ENCODE results near the gene FCN3.

FCN3 gene

GRCh38 chr1:27336756-27337155 lies 37.9 kb downstream of the FCN3 start:
- DNase-seq = no peak

- DNase-seq = no peak
Observed at GRCh38 chr1:27335506-27336422, 38.9 kb downstream of the FCN3 start.

- DNase-seq = no peak
Observed at GRCh38 chr1:27333717-27334279, 40.8 kb downstream of the FCN3 start.

GRCh38 chr1:27332536-27333281 lies 41.9 kb downstream of the FCN3 start:
- peak; percentile 58 to 66 for DNase-seq

- DNase-seq = no peak
Observed at GRCh38 chr1:27331922-27332321, 42.7 kb downstream of the FCN3 start.

GRCh38 chr1:27331426-27331825 lies 43.2 kb downstream of the FCN3 start:
- no peak for DNase-seq

GRCh38 chr1:27330786-27331185 lies 43.8 kb downstream of the FCN3 start:
- DNase-seq = no peak

- DNase-seq = no peak
Observed at GRCh38 chr1:27327964-27328363, 46.7 kb downstream of the FCN3 start.

GRCh38 chr1:27325286-27325685 lies 49.3 kb downstream of the FCN3 start:
- no peak for DNase-seq

- DNase-seq = no peak
Observed at GRCh38 chr1:27322569-27323240, 51.9 kb downstream of the FCN3 start.

- peak; percentile 97 for DNase-seq
Observed at GRCh38 chr1:27321813-27322568, 52.6 kb downstream of the FCN3 start, which contains the start of gene TMEM222. Gene TMEM222, plus strand, starts transcription at chr1:27322163. Its CDS starts 35 bp downstream, at chr1:27322198.

Measured in CD4-positive, alpha-beta T cell treated with Interleukin-1 beta for 1 hour (primary cell).